GM19239 (cell line): Measurements from ENCODE around the gene RNF39.
"Not testable (repeated sequence)": the region's sequence is repeated elsewhere in the genome, so short reads cannot be mapped to it uniquely, and the experiment has no call there.

Experiments used
- DNase-seq: peaks from one replicate; pipeline ENCODE4 v3.0.0; 2011; ENCODE audit warnings: low spot score; ENCODE audit not compliant: insufficient read length
- FAIRE-seq: peaks from 2 replicates; lab custom pipeline; 2011; peaks lifted over from hg19 to GRCh38; lab: Jason Lieb, UNC

RNF39 gene

GRCh38 chr6:30063315-30063714 is 12.3 kb downstream of the RNF39 start:
- FAIRE-seq: no peak
- no peak for DNase-seq

- no peak for FAIRE-seq
Measured at GRCh38 chr6:30062471-30063178, 12.9 kb downstream of the RNF39 start.

DNA sequence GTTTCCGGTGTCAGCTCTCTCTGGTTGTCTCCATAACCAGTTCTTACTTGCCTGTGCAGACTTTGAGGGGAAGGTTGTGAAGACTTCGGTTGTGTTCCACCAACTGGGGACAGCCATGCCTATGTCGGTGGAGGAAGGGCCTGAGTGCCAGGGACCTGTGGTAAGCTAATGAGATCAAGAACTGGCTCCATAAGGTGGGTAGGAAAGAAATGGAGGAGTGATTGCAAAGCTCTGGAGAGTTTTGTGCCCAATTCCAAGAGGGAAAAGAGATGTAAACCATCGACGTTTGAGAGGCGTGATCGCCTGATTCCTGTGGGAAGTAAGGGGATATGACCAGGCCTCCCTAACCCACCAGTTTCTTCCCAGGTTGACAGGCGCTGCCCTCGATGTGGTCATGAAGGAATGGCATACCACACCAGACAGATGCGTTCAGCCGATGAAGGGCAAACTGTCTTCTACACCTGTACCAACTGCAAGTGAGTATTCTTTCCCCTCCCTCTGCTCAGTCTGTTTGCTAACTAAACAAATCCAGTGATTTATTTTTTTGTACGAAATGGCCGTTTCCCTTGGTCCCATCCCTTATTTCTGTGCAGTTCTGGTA is 13.6 kb downstream of the RNF39 start:
- DNase-seq (no peak), FAIRE-seq (no peak)

More at GRCh38 chr6:30062471-30063178, 12.9 kb downstream of the RNF39 start:
- no peak for DNase-seq

DNA sequence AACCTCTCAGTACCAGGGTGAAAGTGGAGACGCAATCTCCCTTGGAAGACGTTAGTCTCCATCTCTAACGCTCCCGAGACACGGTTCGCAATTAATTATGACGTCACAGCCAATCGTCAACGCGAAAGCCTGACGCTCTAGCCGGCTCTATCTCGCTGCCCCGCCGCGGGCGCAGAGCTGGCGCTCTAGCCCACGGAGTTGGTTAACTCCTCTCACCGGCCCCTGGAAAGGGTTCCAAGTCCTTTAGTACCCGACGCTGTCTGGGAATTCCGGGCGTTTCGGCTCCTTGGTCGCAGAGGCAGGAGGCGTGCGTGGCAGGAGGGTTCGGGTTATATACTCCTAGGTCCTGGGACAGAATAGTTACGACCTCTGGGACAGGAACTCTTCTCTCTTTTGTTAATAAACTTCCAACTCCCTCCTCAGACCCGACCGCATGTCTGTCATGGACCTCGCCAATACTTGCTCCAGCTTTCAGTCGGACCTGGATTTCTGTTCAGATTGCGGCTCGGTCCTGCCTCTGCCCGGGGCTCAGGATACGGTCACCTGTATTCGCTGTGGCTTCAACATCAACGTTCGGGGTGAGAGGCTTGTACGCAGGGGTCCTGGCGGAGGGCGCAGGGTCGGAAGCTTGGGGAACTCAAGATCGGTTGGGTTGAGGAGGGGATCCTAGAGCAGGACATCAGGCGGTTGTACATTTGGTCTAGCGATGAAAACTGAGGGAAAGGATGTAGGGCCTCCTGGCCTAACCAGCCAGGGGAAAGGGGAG is 14.3 kb downstream of the RNF39 start, which contains the start of gene POLR1H:
Gene POLR1H (plus strand): TSS at position 174 of the 766 bp plus-strand sequence. CDS start 260 bp downstream, at position 434.
- peak; percentile 89 for FAIRE-seq

DNA sequence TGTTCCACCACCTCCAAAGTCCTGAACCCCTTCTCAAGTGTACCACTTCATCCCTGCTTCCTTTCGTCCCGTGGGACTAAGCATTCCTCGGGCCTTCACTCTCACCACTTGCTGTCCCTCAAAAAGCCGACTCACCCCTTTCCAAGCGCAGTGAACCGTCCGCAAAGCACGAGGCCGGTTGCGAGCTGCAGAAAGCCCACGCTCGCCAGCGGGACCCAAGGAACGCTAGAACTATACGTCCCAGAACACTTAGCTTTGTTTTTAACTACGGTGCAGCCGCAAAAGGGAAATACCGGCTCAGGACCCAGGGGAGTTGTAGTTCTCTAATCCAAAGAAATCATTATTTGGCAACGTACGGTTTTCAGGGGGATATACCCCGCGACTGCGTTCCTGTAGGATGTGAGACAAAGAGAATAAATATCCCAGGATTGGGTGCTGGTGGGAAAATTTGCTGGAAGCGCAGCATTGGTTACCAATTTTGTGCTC is 14.9 kb downstream of the RNF39 start:
- FAIRE-seq (no peak), DNase-seq (no peak)

More for the DNA sequence above, 14.3 kb downstream of the RNF39 start, which contains the start of gene POLR1H:
- DNase-seq: peak; percentile 63

DNA sequence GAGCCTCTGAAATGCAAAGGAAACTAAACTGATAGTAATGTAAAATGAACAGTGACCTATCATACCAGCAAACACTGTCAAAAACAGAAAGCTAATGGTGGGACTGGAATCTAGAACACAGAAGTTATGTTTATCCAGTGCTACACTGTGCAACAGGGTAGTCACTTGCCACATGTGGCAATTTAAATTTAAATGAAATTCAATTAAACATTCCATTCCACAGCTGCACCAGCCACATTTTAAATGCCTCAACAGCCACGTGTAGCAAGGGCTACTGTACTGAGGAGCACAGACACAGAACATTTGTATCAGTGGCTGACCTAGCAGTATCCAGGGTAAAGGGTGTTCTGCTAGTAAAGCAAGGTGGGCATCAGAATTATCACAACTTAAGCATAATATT is 20.1 kb downstream of the RNF39 start:
- FAIRE-seq (no peak), DNase-seq (no peak)

GRCh38 chr6:30053682-30054081 is 21.9 kb downstream of the RNF39 start:
- DNase-seq (no peak), FAIRE-seq (no peak)

DNA sequence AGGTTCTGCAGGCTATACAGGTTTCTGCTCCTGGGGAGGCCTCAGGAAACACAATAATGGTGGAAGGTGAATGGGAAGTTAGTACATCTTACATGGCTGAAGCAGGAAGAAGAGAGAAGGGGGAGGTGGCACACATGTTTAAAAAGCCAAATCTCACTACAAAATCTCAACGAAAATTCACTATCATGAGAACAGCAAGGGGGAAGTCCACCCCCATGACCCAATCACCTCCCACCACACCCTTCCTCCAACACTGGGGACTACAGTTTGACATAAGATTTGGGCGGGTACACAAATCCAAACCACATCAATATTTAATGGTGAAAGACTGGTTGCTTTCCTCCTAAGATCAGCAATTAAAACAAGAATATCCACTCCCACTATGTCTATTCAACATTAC is 28.3 kb downstream of the RNF39 start:
- no peak for FAIRE-seq

GRCh38 chr6:30044630-30045029 is 30.9 kb downstream of the RNF39 start:
- no peak for DNase-seq
- FAIRE-seq: no peak

More for the DNA sequence above, 28.3 kb downstream of the RNF39 start:
- no peak for DNase-seq

DNA sequence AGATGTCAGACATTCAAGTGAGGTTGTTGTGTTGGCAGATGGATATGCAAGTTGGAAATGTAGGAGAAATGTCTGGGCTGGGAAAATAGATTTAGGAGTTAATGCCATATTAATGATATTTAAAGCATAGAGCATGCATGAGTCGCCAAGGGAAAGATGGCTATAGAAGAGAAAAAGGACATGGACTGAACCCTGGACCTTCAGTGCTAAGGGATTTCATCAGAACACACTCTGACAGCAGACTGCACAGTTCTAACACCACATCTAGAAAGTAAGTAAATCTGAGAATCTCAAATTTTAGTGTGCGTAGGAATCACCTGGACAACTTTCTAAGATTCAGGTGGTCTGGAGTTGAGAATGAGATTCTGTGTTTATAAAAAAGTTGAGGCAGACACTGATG is 31.8 kb downstream of the RNF39 start:
- FAIRE-seq (no peak), DNase-seq (no peak)

DNA sequence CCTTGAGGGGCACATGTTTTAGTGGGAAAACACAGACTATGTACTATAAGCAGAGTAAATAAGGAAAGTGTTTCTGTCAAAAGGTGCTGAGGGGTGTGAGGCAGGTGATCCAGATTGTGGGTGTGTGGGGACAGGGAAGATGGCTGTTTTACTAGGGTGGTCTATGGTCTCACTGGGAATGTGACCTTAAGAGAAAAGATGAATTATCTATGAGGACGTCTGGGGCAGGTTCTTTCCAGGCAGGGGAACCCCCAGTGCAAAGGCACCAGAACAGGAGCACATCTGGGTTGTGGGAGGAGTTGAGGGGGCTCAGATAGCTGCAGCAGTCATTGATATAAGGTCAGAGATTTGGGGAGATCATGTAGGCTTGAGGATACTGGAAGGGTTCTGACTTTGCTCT is 32.7 kb downstream of the RNF39 start:
- FAIRE-seq: no peak
- no peak for DNase-seq

GRCh38 chr6:30042476-30042875 is 33.1 kb downstream of the RNF39 start:
- FAIRE-seq: peak; percentile 14
- no peak for DNase-seq

GRCh38 chr6:30041821-30042220 is 33.7 kb downstream of the RNF39 start:
- DNase-seq (no peak), FAIRE-seq (no peak)

- no peak for FAIRE-seq
Measured at GRCh38 chr6:30041221-30041620, 34.3 kb downstream of the RNF39 start.

GRCh38 chr6:30037182-30037788 is 38.3 kb downstream of the RNF39 start:
- no peak for DNase-seq
- peak; percentile 83 for FAIRE-seq

More at GRCh38 chr6:30041221-30041620, 34.3 kb downstream of the RNF39 start:
- DNase-seq: no peak

GRCh38 chr6:30035784-30036183 is 39.8 kb downstream of the RNF39 start:
- DNase-seq (no peak), FAIRE-seq (no peak)

DNA sequence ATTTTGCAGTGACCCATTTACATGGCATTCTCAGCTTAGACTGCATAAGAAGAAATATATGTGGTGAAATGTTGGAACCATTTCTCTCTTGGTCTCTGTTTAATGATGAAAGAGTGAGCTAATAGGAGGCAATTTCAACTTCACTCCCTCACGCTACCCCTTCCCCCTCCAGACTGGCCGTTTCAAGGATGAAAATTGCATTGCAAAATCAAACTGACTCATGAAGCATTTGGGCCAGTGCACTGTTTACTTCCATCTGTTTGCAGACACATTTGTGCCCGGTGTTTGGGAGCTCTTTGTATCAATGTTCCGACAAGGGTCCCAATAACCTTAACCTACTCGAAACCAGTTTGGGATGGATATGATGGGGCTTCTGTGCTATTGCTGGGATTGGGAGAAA is 42.1 kb downstream of the RNF39 start:
- DNase-seq, FAIRE-seq: not testable (repeated sequence)

DNA sequence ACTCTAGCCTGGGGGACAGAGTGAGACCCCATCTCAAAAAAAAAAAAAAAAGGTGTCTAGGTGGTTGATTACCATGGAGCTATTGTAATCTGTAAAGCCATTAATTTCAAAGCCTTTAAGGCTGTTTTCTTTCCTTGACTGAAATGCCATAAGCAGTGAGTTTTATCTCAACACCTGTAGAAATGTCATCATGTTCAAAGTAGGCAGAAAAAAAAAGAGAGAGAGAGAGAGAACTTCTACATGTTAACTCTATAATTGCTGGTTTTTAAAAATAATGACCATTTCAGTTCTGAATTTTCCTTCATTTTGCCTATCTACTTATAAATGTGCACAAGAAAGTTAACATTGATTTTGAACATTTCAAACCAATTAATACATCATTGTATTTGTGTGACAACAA is 44.2 kb downstream of the RNF39 start:
- DNase-seq (no peak), FAIRE-seq (no peak)

GRCh38 chr6:30029588-30029987 is 46.0 kb downstream of the RNF39 start:
- no peak for FAIRE-seq
- no peak for DNase-seq

- DNase-seq (no peak), FAIRE-seq (no peak)
Measured at GRCh38 chr6:30025186-30025585, 50.4 kb downstream of the RNF39 start.
